Trophoblast cell (in vitro differentiated cells and primary cell): ENCODE measurements around the gene THADA.

Experiments
- DNase-seq, 2 donors: peaks; one replicate each; pipeline ENCODE4 v3.0.0-alpha.2; 2016
- H2AFZ ChIP-seq: 2 replicates; pipeline ENCODE4 v1.6.1; 2013; ENCODE audit warnings: low read length, moderate library complexity, mild to moderate bottlenecking; ENCODE audit not compliant: insufficient read depth, poor library complexity
- H2AK5ac ChIP-seq: 2 replicates; pipeline ENCODE4 v1.6.1; 2013; ENCODE audit warnings: mild to moderate bottlenecking, low read length
- H2BK120ac ChIP-seq: 2 replicates; pipeline ENCODE4 v1.6.1; 2013; ENCODE audit warnings: low read length, mild to moderate bottlenecking, moderate library complexity; ENCODE audit not compliant: insufficient read depth, poor library complexity
- H2BK12ac ChIP-seq: 2 replicates; pipeline ENCODE4 v1.6.1; 2013; ENCODE audit warnings: mild to moderate bottlenecking, low read length, moderate library complexity
- H2BK5ac ChIP-seq: 2 replicates; pipeline ENCODE4 v1.6.1; 2013; ENCODE audit warnings: low read length, low read depth, moderate library complexity, mild to moderate bottlenecking; ENCODE audit not compliant: poor library complexity
- H3K14ac ChIP-seq: 2 replicates; pipeline ENCODE4 v1.6.1; 2013; ENCODE audit warnings: mild to moderate bottlenecking, low read length
- H3K18ac ChIP-seq: 2 replicates; pipeline ENCODE4 v1.6.1; 2013; ENCODE audit warnings: mild to moderate bottlenecking, low read length
- H3K23ac ChIP-seq: 2 replicates; pipeline ENCODE4 v1.6.1; 2013; ENCODE audit warnings: low read length
- H3K27ac ChIP-seq: 2 replicates; pipeline ENCODE4 v1.5.1; 2013; ENCODE audit warnings: low read depth, mild to moderate bottlenecking, inconsistent platforms, low read length, moderate library complexity
- H3K27me3 ChIP-seq: 2 replicates; pipeline ENCODE4 v1.6.1; 2013; ENCODE audit warnings: inconsistent platforms, mild to moderate bottlenecking, low read length, moderate library complexity; ENCODE audit not compliant: insufficient read depth
- H3K36me3 ChIP-seq, 2 experiments: 1 replicate in 1 of 2; 2 replicates in 1 of 2; pipeline ENCODE4 v1.6.1; 2013; ENCODE audit warnings: low read length in 2 of 2, mild to moderate bottlenecking in 2 of 2, moderate library complexity in 1 of 2; ENCODE audit not compliant: insufficient read depth in 2 of 2, control insufficient read depth in 1 of 2
- H3K4ac ChIP-seq: 2 replicates; pipeline ENCODE4 v1.6.1; 2013; ENCODE audit warnings: low read depth, mild to moderate bottlenecking, low read length, moderate library complexity
- H3K4me1 ChIP-seq, 2 experiments: 1 replicate in 1 of 2; 2 replicates in 1 of 2; pipeline ENCODE4 v1.6.1; 2013; ENCODE audit warnings: low read length in 2 of 2, mild to moderate bottlenecking in 2 of 2, moderate library complexity in 1 of 2; ENCODE audit not compliant: insufficient read depth in 2 of 2, control insufficient read depth in 1 of 2
- H3K4me2 ChIP-seq: 2 replicates; pipeline ENCODE4 v1.6.1; 2013; ENCODE audit warnings: inconsistent platforms, mild to moderate bottlenecking, low read length, moderate library complexity
- H3K4me3 ChIP-seq: 2 replicates; pipeline ENCODE4 v1.5.1; 2013; ENCODE audit warnings: mild to moderate bottlenecking, low read depth, low read length, inconsistent platforms
- H3K79me1 ChIP-seq: one replicate; pipeline ENCODE4 v1.6.1; 2013; ENCODE audit warnings: low read length
- H3K79me2 ChIP-seq: 2 replicates; pipeline ENCODE4 v1.6.1; 2013; ENCODE audit warnings: low read length, mild to moderate bottlenecking; ENCODE audit not compliant: control insufficient read depth, insufficient read depth, poor library complexity
- H3K9ac ChIP-seq: 2 replicates; pipeline ENCODE4 v1.6.1; 2013; ENCODE audit warnings: mild to moderate bottlenecking, low read length
- H3K9me3 ChIP-seq: 2 replicates; pipeline ENCODE4 v1.6.1; 2013; ENCODE audit warnings: low read depth, mild to moderate bottlenecking, control low read depth, inconsistent platforms, low read length; ENCODE audit not compliant: insufficient read depth
- H4K12ac ChIP-seq: 2 replicates; pipeline ENCODE4 v1.6.1; 2013; ENCODE audit warnings: low read depth, mild to moderate bottlenecking, low read length, moderate library complexity
- H4K8ac ChIP-seq: 2 replicates; pipeline ENCODE4 v1.6.1; 2013; ENCODE audit warnings: low read depth, mild to moderate bottlenecking, low read length, moderate library complexity
- H4K91ac ChIP-seq: one replicate; pipeline ENCODE4 v1.6.1; 2013; ENCODE audit warnings: low read depth, mild to moderate bottlenecking, low read length, moderate library complexity
- WGBS: extraction: QIAGEN DNeasy Blood & Tissue Kit; methylation state at CpG from one replicate; pipeline ENCODE4 v1.1.7; 2013; ENCODE audit warnings: missing lambda C conversion rate; ENCODE audit not compliant: insufficient read length, insufficient coverage; ENCODE audit errors: extremely low coverage; 5-methylcytosine and 5-hydroxymethylcytosine counted together

The THADA gene

DNA sequence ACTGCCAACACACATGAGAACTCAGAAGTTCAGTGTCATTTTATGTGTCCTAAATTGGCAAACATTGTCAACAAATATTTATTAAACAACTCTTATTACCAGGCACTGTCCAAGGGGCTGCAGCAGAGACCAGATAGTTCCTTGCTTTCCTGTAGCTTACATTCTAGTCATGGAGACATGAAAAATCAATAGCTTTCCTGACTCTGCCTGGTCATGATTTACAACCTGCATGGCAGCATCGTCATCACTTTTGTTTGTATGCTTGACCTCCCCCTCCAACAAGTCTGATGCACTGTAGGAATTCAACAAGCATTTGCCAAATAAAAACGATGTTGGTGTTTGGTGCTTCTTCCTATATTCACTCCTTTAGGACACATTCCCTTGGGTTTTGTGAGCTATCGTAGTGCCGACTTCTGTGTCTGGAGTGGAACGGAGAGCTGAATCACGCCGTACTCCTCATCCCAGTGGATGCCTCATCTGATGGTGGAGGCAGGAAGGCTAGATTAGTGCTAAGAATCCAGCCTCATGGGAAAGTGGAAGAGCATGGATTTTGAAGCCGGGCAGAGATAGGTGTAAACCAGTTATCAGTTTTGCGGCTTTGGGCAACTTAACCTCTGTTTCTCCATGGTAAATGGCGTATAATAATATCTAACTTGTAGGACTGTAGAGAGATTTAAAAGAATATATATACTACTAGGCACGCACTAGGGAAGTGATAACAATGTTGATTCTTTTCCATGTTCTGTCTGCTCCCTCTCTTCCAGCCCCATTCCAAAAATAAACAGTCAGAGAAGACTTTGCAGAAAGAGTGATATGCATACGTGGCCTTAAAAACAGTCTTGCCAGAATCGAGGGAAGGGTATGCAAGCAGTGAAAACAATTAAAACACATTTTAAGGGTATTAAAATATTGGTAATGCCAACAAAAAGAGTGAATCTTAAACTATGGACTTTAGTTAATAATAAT is 249.0 kb downstream of the THADA start:
- no peak overlapping the region for H3K9ac ChIP-seq
- no peak for DNase-seq
- H2AFZ ChIP-seq = no peak overlapping the region
- H3K27me3 ChIP-seq = no peaks in the 10 kb centered on the region
- peak overlapping the region; percentile 96 for H3K27ac ChIP-seq
- peak overlapping the region; percentile 90 for H3K4ac ChIP-seq
- H3K79me1 ChIP-seq = peaks cover 42% of the 10 kb centered on the region
- H3K79me2 ChIP-seq = peaks cover 2% of the 10 kb centered on the region
- H3K4me3 ChIP-seq = no peak overlapping the region
- H2AK5ac ChIP-seq = peak overlapping the region; percentile 84
- peak overlapping the region; percentile 40 for H4K8ac ChIP-seq
- peak overlapping the region; percentile 95 for H4K91ac ChIP-seq
- H3K9me3 ChIP-seq = no peaks in the 10 kb centered on the region
- H3K14ac ChIP-seq = peak overlapping the region; percentile 88
- H3K23ac ChIP-seq = no peak overlapping the region
- peak overlapping the region; percentile 96 for H2BK12ac ChIP-seq
- peak overlapping the region; percentile 87 for H2BK120ac ChIP-seq
- H4K12ac ChIP-seq = no peak overlapping the region
- peak overlapping the region; percentile 42 for H3K18ac ChIP-seq
- H2BK5ac ChIP-seq = peak overlapping the region; percentile 92
- WGBS = no CpG with 5 or more reads among the region's 13 CpGs
- no peak overlapping the region for H3K4me2 ChIP-seq
- peaks cover 24 to 39% of the 10 kb centered on the region in 2 experiments for H3K4me1 ChIP-seq
- no peaks in the 10 kb centered on the region for H3K36me3 ChIP-seq

DNA sequence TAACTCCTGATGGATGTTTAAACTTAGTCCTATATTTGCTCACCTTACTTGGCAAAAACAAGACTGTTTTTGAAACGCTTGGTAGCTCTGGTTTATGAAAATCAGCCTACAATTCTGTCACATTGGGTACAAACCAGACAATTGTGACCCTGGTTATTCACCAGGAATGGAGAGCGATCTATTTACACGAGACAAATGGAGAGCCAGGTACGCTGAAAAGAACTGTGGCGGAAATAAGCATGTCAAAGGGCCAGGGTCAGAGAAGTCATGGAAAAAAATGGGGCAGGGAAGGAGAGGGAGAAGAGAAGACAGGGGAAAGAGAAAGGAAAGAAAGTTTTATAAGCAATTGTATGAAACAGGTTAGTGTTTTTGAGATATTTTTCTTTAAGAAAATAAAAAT is 250.0 kb downstream of the THADA start:
- H3K9me3 ChIP-seq = no peaks in the 10 kb centered on the region
- H3K9ac ChIP-seq = no peak overlapping the region
- peak overlapping the region; percentile 56 for H2BK120ac ChIP-seq
- H2AFZ ChIP-seq = no peak overlapping the region
- no peak overlapping the region for H4K8ac ChIP-seq
- H2BK12ac ChIP-seq = peak overlapping the region; percentile 78
- H2AK5ac ChIP-seq = no peak overlapping the region
- H3K36me3 ChIP-seq = no peaks in the 10 kb centered on the region
- no peak overlapping the region for H3K23ac ChIP-seq
- no peak overlapping the region for H3K4me3 ChIP-seq
- H3K14ac ChIP-seq = peak overlapping the region; percentile 78
- no peaks in the 10 kb centered on the region for H3K27me3 ChIP-seq
- peaks cover 30 to 49% of the 10 kb centered on the region in 2 experiments for H3K4me1 ChIP-seq
- DNase-seq = no peak
- H3K4me2 ChIP-seq = no peak overlapping the region
- H3K18ac ChIP-seq = peak overlapping the region; percentile 41
- H3K79me2 ChIP-seq = peaks cover 4% of the 10 kb centered on the region
- H4K12ac ChIP-seq = no peak overlapping the region
- H3K4ac ChIP-seq = peak overlapping the region; percentile 77
- peak overlapping the region; percentile 85 for H4K91ac ChIP-seq
- peaks cover 48% of the 10 kb centered on the region for H3K79me1 ChIP-seq
- no CpG with 5 or more reads among the region's 5 CpGs for WGBS
- peak overlapping the region; percentile 95 for H2BK5ac ChIP-seq
- H3K27ac ChIP-seq = peak overlapping the region; percentile 96

DNA sequence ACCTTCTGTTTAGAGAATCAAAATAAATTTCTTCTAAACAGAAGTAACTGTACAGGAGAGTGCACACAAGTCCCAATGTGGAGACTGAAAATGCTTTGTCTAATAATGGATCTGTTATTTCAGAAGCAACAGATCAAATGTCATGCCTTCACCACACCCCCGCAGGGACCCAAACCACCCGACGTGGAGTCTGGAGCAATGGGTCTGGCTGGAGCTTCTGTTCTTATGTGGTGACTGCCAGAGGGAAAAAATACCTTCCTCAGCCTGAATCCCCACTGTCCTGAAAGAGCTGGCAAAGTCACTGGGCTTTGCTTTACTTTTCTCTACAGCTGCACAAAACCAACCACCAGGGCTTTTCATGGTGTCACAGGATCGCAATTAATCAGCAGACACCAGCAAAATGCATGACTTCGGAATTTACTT is 250.4 kb downstream of the THADA start:
- peak overlapping the region; percentile 96 for H3K27ac ChIP-seq
- no peak overlapping the region for H2AK5ac ChIP-seq
- H4K12ac ChIP-seq = no peak overlapping the region
- H3K4me2 ChIP-seq = peak overlapping the region; percentile 16
- peaks cover 50% of the 10 kb centered on the region for H3K79me1 ChIP-seq
- DNase-seq = no peak
- WGBS = no CpG with 5 or more reads among the region's 5 CpGs
- peaks cover 33 to 50% of the 10 kb centered on the region in 2 experiments for H3K4me1 ChIP-seq
- H2BK5ac ChIP-seq = no peak overlapping the region
- no peak overlapping the region for H2BK120ac ChIP-seq
- no peak overlapping the region for H2AFZ ChIP-seq
- no peak overlapping the region for H3K14ac ChIP-seq
- no peaks in the 10 kb centered on the region for H3K36me3 ChIP-seq
- H3K9ac ChIP-seq = no peak overlapping the region
- H2BK12ac ChIP-seq = no peak overlapping the region
- peak overlapping the region; percentile 51 for H4K91ac ChIP-seq
- peaks cover 4% of the 10 kb centered on the region for H3K79me2 ChIP-seq
- H3K18ac ChIP-seq = no peak overlapping the region
- H3K9me3 ChIP-seq = no peaks in the 10 kb centered on the region
- no peak overlapping the region for H3K4ac ChIP-seq
- H4K8ac ChIP-seq = no peak overlapping the region
- no peak overlapping the region for H3K23ac ChIP-seq
- H3K27me3 ChIP-seq = no peaks in the 10 kb centered on the region
- H3K4me3 ChIP-seq = no peak overlapping the region

DNA sequence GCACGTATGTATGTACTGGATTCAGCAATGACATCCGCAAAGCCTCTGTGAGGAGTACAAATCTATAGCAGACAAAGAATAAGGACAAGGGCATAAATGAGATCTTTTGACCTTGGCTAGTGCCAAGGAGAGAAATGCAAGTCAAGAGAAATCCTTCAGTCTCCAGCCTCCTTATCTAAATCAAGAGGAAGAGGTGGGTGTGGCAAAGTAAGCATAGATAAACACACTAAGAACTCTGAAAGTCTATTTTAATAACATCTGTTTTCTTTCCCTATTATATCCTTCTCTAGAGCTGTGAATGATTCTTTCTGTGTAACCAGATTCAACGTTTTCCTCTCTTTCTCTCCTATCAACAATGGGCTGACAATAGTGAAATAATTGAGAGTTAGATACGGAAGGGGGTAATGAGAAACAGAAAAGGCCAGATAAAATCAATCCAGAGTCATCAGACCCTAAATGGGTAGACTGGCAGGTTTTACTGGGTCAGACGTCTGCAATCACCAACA is 250.9 kb downstream of the THADA start:
- Histone ChIP-seq H2AFZ (no peak overlapping the region), H3K23ac (no peak overlapping the region), H4K12ac (no peak overlapping the region), H3K18ac (no peak overlapping the region), H3K9ac (no peak overlapping the region), H3K9me3 (no peaks in the 10 kb centered on the region), H3K36me3 (no peaks in the 10 kb centered on the region), H4K8ac (no peak overlapping the region), H3K4ac (no peak overlapping the region), H2BK120ac (peak overlapping the region; percentile 53), H2BK5ac (peak overlapping the region; percentile 74), H3K4me3 (no peak overlapping the region), H4K91ac (peak overlapping the region; percentile 32), H3K4me2 (peak overlapping the region; percentile 10), H3K4me1 (peaks cover 33 to 48% of the 10 kb centered on the region in 2 experiments), H2AK5ac (no peak overlapping the region), H3K27ac (peak overlapping the region; percentile 96), H3K27me3 (no peaks in the 10 kb centered on the region), H2BK12ac (peak overlapping the region; percentile 67), H3K79me2 (peaks cover 4% of the 10 kb centered on the region), H3K14ac (peak overlapping the region; percentile 61), H3K79me1 (peaks cover 47% of the 10 kb centered on the region)
- no CpG with 5 or more reads among the region's 5 CpGs for WGBS
- no peak for DNase-seq
